ENCODE measurements around the gene TMED7.
A peak's percentile ranks its signal among the peaks of the same experiment; 100 is the strongest.

TMED7 gene

GRCh38 chr5:115578657-115579056 is 47.2 kb downstream of the TMED7 start:
- DNase-seq (ENCODE audit: low read depth): no peak
- TF ChIP-seq CTCF (IDR thresholded peaks at IDR 0.05; ENCODE audit: insufficient read depth, low read depth, low read length, missing control alignments): no peak
- H3K4me3 ChIP-seq (ENCODE audit: low read length): no peak overlapping the region

GRCh38 chr5:115577741-115578140 is 48.1 kb downstream of the TMED7 start:
- no peak overlapping the region for H3K4me3 ChIP-seq (ENCODE audit: low read length)
- no peak for TF ChIP-seq CTCF (IDR thresholded peaks at IDR 0.05; ENCODE audit: insufficient read depth, low read depth, low read length, missing control alignments)
- no peak for DNase-seq (ENCODE audit: low read depth)

GRCh38 chr5:115577329-115577728 is 48.5 kb downstream of the TMED7 start:
- no peak for TF ChIP-seq CTCF (IDR thresholded peaks at IDR 0.05; ENCODE audit: insufficient read depth, low read depth, low read length, missing control alignments)
- DNase-seq (ENCODE audit: low read depth): peak; percentile 60
- no peak overlapping the region for H3K4me3 ChIP-seq (ENCODE audit: low read length)

- peak; percentile 68 for DNase-seq (ENCODE audit: low read depth)
- TF ChIP-seq CTCF (IDR thresholded peaks at IDR 0.05; ENCODE audit: insufficient read depth, low read depth, low read length, missing control alignments): no peak
- no peak overlapping the region for H3K4me3 ChIP-seq (ENCODE audit: low read length)
These were observed 50.4 kb downstream of the TMED7 start for GRCh38 chr5:115575167-115576070.

GRCh38 chr5:115573133-115573532 is 52.7 kb downstream of the TMED7 start:
- TF ChIP-seq CTCF (IDR thresholded peaks at IDR 0.05; ENCODE audit: insufficient read depth, low read depth, low read length, missing control alignments): no peak
- DNase-seq (ENCODE audit: low read depth): no peak
- no peak overlapping the region for H3K4me3 ChIP-seq (ENCODE audit: low read length)

- no peak for TF ChIP-seq CTCF (IDR thresholded peaks at IDR 0.05; ENCODE audit: insufficient read depth, low read depth, low read length, missing control alignments)
- DNase-seq (ENCODE audit: low read depth): no peak
- H3K4me3 ChIP-seq (ENCODE audit: low read length): no peak overlapping the region
These were observed 54.4 kb downstream of the TMED7 start for GRCh38 chr5:115571441-115571878.

- TF ChIP-seq CTCF (IDR thresholded peaks at IDR 0.05; ENCODE audit: insufficient read depth, low read depth, low read length, missing control alignments): no peak
- H3K4me3 ChIP-seq (ENCODE audit: low read length): no peak overlapping the region
- no peak for DNase-seq (ENCODE audit: low read depth)
These were observed 57.2 kb downstream of the TMED7 start for GRCh38 chr5:115568668-115569067.
